ENCODE results near the gene PRTG.

Gene PRTG

GRCh38 chr15:55588070-55588814 is 154.7 kb downstream of the PRTG start, which contains the start of gene PYGO1:
TSS of gene PYGO1 (minus strand) at chr15:55588345. CDS start at chr15:55587883, 462 bp downstream.
- H3K9me3 ChIP-seq (ENCODE audit: control insufficient read depth in 5 of 5, low read length in 5 of 5): no peaks in the 10 kb centered on the region
- peak within 1 kb of the TSS in 4 of 5 donors; percentile 0 to 81 (median 63) for H3K9ac ChIP-seq (ENCODE audit: low read length in 5 of 5)
- no peaks in the 10 kb centered on the region for H3K36me3 ChIP-seq (ENCODE audit: control insufficient read depth in 5 of 5, insufficient read depth in 5 of 5, low read length in 5 of 5)
- peaks cover 0 to 21% (median 2%) of the 10 kb centered on the region in 5 donors for H3K4me1 ChIP-seq (ENCODE audit: control insufficient read depth in 5 of 5, insufficient read depth in 5 of 5, low read length in 5 of 5)
- peaks cover 0 to 10% (median 3%) of the 10 kb centered on the region in 5 donors for H3K27me3 ChIP-seq (ENCODE audit: control insufficient read depth in 5 of 5, insufficient read depth in 4 of 5, low read length in 5 of 5)
- H3K4me3 ChIP-seq (ENCODE audit: low read depth in 1 of 5, low read length in 5 of 5): peak within 1 kb of the TSS; percentile 65 to 77 (median 72)
- peak within 1 kb of the TSS; percentile 37 for H3K27ac ChIP-seq (ENCODE audit: low read depth, low read length)

GRCh38 chr15:55587321-55588069 is 155.5 kb downstream of the PRTG start:
- H3K27me3 ChIP-seq (ENCODE audit: control insufficient read depth in 5 of 5, insufficient read depth in 4 of 5, low read length in 5 of 5): peaks cover 0 to 10% (median 3%) of the 10 kb centered on the region in 5 donors
- no peak overlapping the region for H3K27ac ChIP-seq (ENCODE audit: low read depth, low read length)
- peak overlapping the region in 4 of 5 donors; percentile 0 to 66 (median 62) for H3K9ac ChIP-seq (ENCODE audit: low read length in 5 of 5)
- H3K4me3 ChIP-seq (ENCODE audit: low read depth in 1 of 5, low read length in 5 of 5): peak overlapping the region; percentile 65 to 77 (median 72)
- H3K9me3 ChIP-seq (ENCODE audit: control insufficient read depth in 5 of 5, low read length in 5 of 5): no peaks in the 10 kb centered on the region
- peaks cover 0 to 21% (median 2%) of the 10 kb centered on the region in 5 donors for H3K4me1 ChIP-seq (ENCODE audit: control insufficient read depth in 5 of 5, insufficient read depth in 5 of 5, low read length in 5 of 5)
- no peaks in the 10 kb centered on the region for H3K36me3 ChIP-seq (ENCODE audit: control insufficient read depth in 5 of 5, insufficient read depth in 5 of 5, low read length in 5 of 5)

GRCh38 chr15:55586808-55587207 is 156.1 kb downstream of the PRTG start:
- no peaks in the 10 kb centered on the region for H3K9me3 ChIP-seq (ENCODE audit: control insufficient read depth in 5 of 5, low read length in 5 of 5)
- H3K4me3 ChIP-seq (ENCODE audit: low read depth in 1 of 5, low read length in 5 of 5): peak overlapping the region in 4 of 5 donors; percentile 69 to 77 (median 74)
- peaks cover 0 to 10% (median 3%) of the 10 kb centered on the region in 5 donors for H3K27me3 ChIP-seq (ENCODE audit: control insufficient read depth in 5 of 5, insufficient read depth in 4 of 5, low read length in 5 of 5)
- no peak overlapping the region for H3K9ac ChIP-seq (ENCODE audit: low read length in 5 of 5)
- no peak overlapping the region for H3K27ac ChIP-seq (ENCODE audit: low read depth, low read length)
- H3K4me1 ChIP-seq (ENCODE audit: control insufficient read depth in 5 of 5, insufficient read depth in 5 of 5, low read length in 5 of 5): peaks cover 0 to 21% (median 2%) of the 10 kb centered on the region in 5 donors
- no peaks in the 10 kb centered on the region for H3K36me3 ChIP-seq (ENCODE audit: control insufficient read depth in 5 of 5, insufficient read depth in 5 of 5, low read length in 5 of 5)

GRCh38 chr15:55576943-55577342 is 166.0 kb downstream of the PRTG start:
- no peaks in the 10 kb centered on the region for H3K4me1 ChIP-seq (ENCODE audit: control insufficient read depth in 5 of 5, insufficient read depth in 5 of 5, low read length in 5 of 5)
- H3K27ac ChIP-seq (ENCODE audit: low read depth, low read length): no peak overlapping the region
- no peaks in the 10 kb centered on the region for H3K36me3 ChIP-seq (ENCODE audit: control insufficient read depth in 5 of 5, insufficient read depth in 5 of 5, low read length in 5 of 5)
- H3K4me3 ChIP-seq (ENCODE audit: low read depth in 1 of 5, low read length in 5 of 5): no peak overlapping the region
- H3K9ac ChIP-seq (ENCODE audit: low read length in 5 of 5): no peak overlapping the region
- H3K27me3 ChIP-seq (ENCODE audit: control insufficient read depth in 5 of 5, insufficient read depth in 4 of 5, low read length in 5 of 5): no peaks in the 10 kb centered on the region
- H3K9me3 ChIP-seq (ENCODE audit: control insufficient read depth in 5 of 5, low read length in 5 of 5): no peaks in the 10 kb centered on the region

- Histone ChIP-seq H3K4me3 (ENCODE audit: low read depth in 1 of 5, low read length in 5 of 5) (no peak overlapping the region), H3K27ac (ENCODE audit: low read depth, low read length) (no peak overlapping the region), H3K9me3 (ENCODE audit: control insufficient read depth in 5 of 5, low read length in 5 of 5) (no peaks in the 10 kb centered on the region), H3K4me1 (ENCODE audit: control insufficient read depth in 5 of 5, insufficient read depth in 5 of 5, low read length in 5 of 5) (no peaks in the 10 kb centered on the region), H3K36me3 (ENCODE audit: control insufficient read depth in 5 of 5, insufficient read depth in 5 of 5, low read length in 5 of 5) (no peaks in the 10 kb centered on the region), H3K9ac (ENCODE audit: low read length in 5 of 5) (no peak overlapping the region), H3K27me3 (ENCODE audit: control insufficient read depth in 5 of 5, insufficient read depth in 4 of 5, low read length in 5 of 5) (no peaks in the 10 kb centered on the region)
Measured at GRCh38 chr15:55574096-55574495, 168.9 kb downstream of the PRTG start.

GRCh38 chr15:55573224-55573623 is 169.7 kb downstream of the PRTG start:
- H3K4me3 ChIP-seq (ENCODE audit: low read depth in 1 of 5, low read length in 5 of 5): no peak overlapping the region
- no peaks in the 10 kb centered on the region for H3K27me3 ChIP-seq (ENCODE audit: control insufficient read depth in 5 of 5, insufficient read depth in 4 of 5, low read length in 5 of 5)
- no peaks in the 10 kb centered on the region for H3K36me3 ChIP-seq (ENCODE audit: control insufficient read depth in 5 of 5, insufficient read depth in 5 of 5, low read length in 5 of 5)
- H3K4me1 ChIP-seq (ENCODE audit: control insufficient read depth in 5 of 5, insufficient read depth in 5 of 5, low read length in 5 of 5): no peaks in the 10 kb centered on the region
- H3K9me3 ChIP-seq (ENCODE audit: control insufficient read depth in 5 of 5, low read length in 5 of 5): no peaks in the 10 kb centered on the region
- H3K27ac ChIP-seq (ENCODE audit: low read depth, low read length): no peak overlapping the region
- H3K9ac ChIP-seq (ENCODE audit: low read length in 5 of 5): no peak overlapping the region

GRCh38 chr15:55564347-55565145 is 178.4 kb downstream of the PRTG start:
- no peak overlapping the region for H3K27ac ChIP-seq (ENCODE audit: low read depth, low read length)
- H3K4me1 ChIP-seq (ENCODE audit: control insufficient read depth in 5 of 5, insufficient read depth in 5 of 5, low read length in 5 of 5): no peaks in the 10 kb centered on the region
- H3K9ac ChIP-seq (ENCODE audit: low read length in 5 of 5): no peak overlapping the region
- H3K4me3 ChIP-seq (ENCODE audit: low read depth in 1 of 5, low read length in 5 of 5): no peak overlapping the region
- H3K36me3 ChIP-seq (ENCODE audit: control insufficient read depth in 5 of 5, insufficient read depth in 5 of 5, low read length in 5 of 5): no peaks in the 10 kb centered on the region
- peaks cover 0 to 8% (median 3%) of the 10 kb centered on the region in 5 donors for H3K9me3 ChIP-seq (ENCODE audit: control insufficient read depth in 5 of 5, low read length in 5 of 5)
- H3K27me3 ChIP-seq (ENCODE audit: control insufficient read depth in 5 of 5, insufficient read depth in 4 of 5, low read length in 5 of 5): no peaks in the 10 kb centered on the region

GRCh38 chr15:55562601-55563000 is 180.4 kb downstream of the PRTG start:
- Histone ChIP-seq H3K9ac (ENCODE audit: low read length in 5 of 5) (no peak overlapping the region), H3K9me3 (ENCODE audit: control insufficient read depth in 5 of 5, low read length in 5 of 5) (peaks cover 0 to 8% (median 3%) of the 10 kb centered on the region in 5 donors), H3K27ac (ENCODE audit: low read depth, low read length) (no peak overlapping the region), H3K36me3 (ENCODE audit: control insufficient read depth in 5 of 5, insufficient read depth in 5 of 5, low read length in 5 of 5) (no peaks in the 10 kb centered on the region), H3K27me3 (ENCODE audit: control insufficient read depth in 5 of 5, insufficient read depth in 4 of 5, low read length in 5 of 5) (no peaks in the 10 kb centered on the region), H3K4me1 (ENCODE audit: control insufficient read depth in 5 of 5, insufficient read depth in 5 of 5, low read length in 5 of 5) (no peaks in the 10 kb centered on the region), H3K4me3 (ENCODE audit: low read depth in 1 of 5, low read length in 5 of 5) (no peak overlapping the region)

Measured in subcutaneous abdominal adipose tissue (tissue), 5 donors.